Measurements from ENCODE around the gene NCOA7.

The NCOA7 gene

GRCh38 chr6:125839879-125840278 is 49.1 kb downstream of the NCOA7 start:
- Histone ChIP-seq H3K36me3 (replicated peaks; ENCODE audit: low read depth, low read length) (no peaks in the 10 kb centered on the region), H3K9me3 (ENCODE audit: insufficient read depth, low read length) (no peaks in the 10 kb centered on the region), H3K27me3 (ENCODE audit: low read depth, low read length) (no peaks in the 10 kb centered on the region), H3K9ac (ENCODE audit: low read length) (no peak overlapping the region), H2AFZ (ENCODE audit: low read depth, low read length) (no peak overlapping the region), H3K4me3 (ENCODE audit: low read length) (no peak overlapping the region), H3K79me2 (ENCODE audit: low read length) (no peaks in the 10 kb centered on the region), H4K20me1 (ENCODE audit: insufficient read depth, low read length) (no peaks in the 10 kb centered on the region), H3K4me1 (ENCODE audit: low read length) (peaks cover 7% of the 10 kb centered on the region; the same call in 1 of the 2 replicates), H3K27ac (ENCODE audit: low read length) (no peak overlapping the region), H3K4me2 (ENCODE audit: low read length) (no peak overlapping the region)
- TF ChIP-seq EZH2phosphoT487 (IDR thresholded peaks at IDR 0.05; ENCODE audit: low read depth) (no peak), CTCF (IDR thresholded peaks at IDR 0.05; ENCODE audit: low read depth, low read length) (no peak)

- Histone ChIP-seq H2AFZ (ENCODE audit: low read depth, low read length) (no peak overlapping the region), H3K4me2 (ENCODE audit: low read length) (no peak overlapping the region), H3K9me3 (ENCODE audit: insufficient read depth, low read length) (no peaks in the 10 kb centered on the region), H3K27me3 (ENCODE audit: low read depth, low read length) (no peaks in the 10 kb centered on the region), H3K4me1 (ENCODE audit: low read length) (peaks cover 7% of the 10 kb centered on the region; the same call in 1 of the 2 replicates), H3K27ac (ENCODE audit: low read length) (no peak overlapping the region), H3K79me2 (ENCODE audit: low read length) (no peaks in the 10 kb centered on the region), H4K20me1 (ENCODE audit: insufficient read depth, low read length) (no peaks in the 10 kb centered on the region), H3K9ac (ENCODE audit: low read length) (no peak overlapping the region), H3K4me3 (ENCODE audit: low read length) (no peak overlapping the region), H3K36me3 (replicated peaks; ENCODE audit: low read depth, low read length) (no peaks in the 10 kb centered on the region)
- no peak for TF ChIP-seq CTCF (IDR thresholded peaks at IDR 0.05; ENCODE audit: low read depth, low read length)
- TF ChIP-seq EZH2phosphoT487 (IDR thresholded peaks at IDR 0.05; ENCODE audit: low read depth), result no peak
Measured at GRCh38 chr6:125841356-125842090, 50.8 kb downstream of the NCOA7 start.

GRCh38 chr6:125842091-125842626 is 51.4 kb downstream of the NCOA7 start:
- Histone ChIP-seq H4K20me1 (ENCODE audit: insufficient read depth, low read length) (no peaks in the 10 kb centered on the region), H3K4me2 (ENCODE audit: low read length) (no peak overlapping the region), H3K79me2 (ENCODE audit: low read length) (no peaks in the 10 kb centered on the region), H3K27ac (ENCODE audit: low read length) (no peak overlapping the region), H3K9me3 (ENCODE audit: insufficient read depth, low read length) (no peaks in the 10 kb centered on the region), H3K27me3 (ENCODE audit: low read depth, low read length) (no peaks in the 10 kb centered on the region), H3K36me3 (replicated peaks; ENCODE audit: low read depth, low read length) (no peaks in the 10 kb centered on the region), H3K4me3 (ENCODE audit: low read length) (no peak overlapping the region), H2AFZ (ENCODE audit: low read depth, low read length) (no peak overlapping the region), H3K4me1 (ENCODE audit: low read length) (peaks cover 7% of the 10 kb centered on the region; the same call in 1 of the 2 replicates), H3K9ac (ENCODE audit: low read length) (no peak overlapping the region)
- TF ChIP-seq CTCF (IDR thresholded peaks at IDR 0.05; ENCODE audit: low read depth, low read length) (no peak), EZH2phosphoT487 (IDR thresholded peaks at IDR 0.05; ENCODE audit: low read depth) (no peak)

DNA sequence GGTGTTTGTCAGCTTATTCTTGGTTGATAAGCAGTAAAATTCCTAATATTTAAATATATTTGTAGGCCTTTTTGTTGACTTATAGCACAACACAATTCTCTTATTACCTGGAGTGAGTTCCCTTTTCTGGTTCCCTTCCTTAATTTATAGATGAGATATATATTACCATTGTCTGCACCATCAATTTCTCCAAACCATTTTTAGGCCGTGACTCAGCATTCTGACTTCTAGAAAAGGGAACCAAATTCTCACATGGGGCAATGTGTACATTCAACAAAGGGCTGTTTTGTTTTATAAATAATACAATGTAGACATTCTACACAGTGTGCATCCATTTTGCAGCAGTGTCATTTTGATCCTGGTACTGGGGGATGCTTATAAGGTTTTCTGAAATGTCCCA is 52.8 kb downstream of the NCOA7 start:
- Histone ChIP-seq H3K36me3 (replicated peaks; ENCODE audit: low read depth, low read length) (no peaks in the 10 kb centered on the region), H3K9me3 (ENCODE audit: insufficient read depth, low read length) (no peaks in the 10 kb centered on the region), H3K27me3 (ENCODE audit: low read depth, low read length) (no peaks in the 10 kb centered on the region), H3K9ac (ENCODE audit: low read length) (no peak overlapping the region), H3K27ac (ENCODE audit: low read length) (no peak overlapping the region), H3K4me3 (ENCODE audit: low read length) (no peak overlapping the region), H4K20me1 (ENCODE audit: insufficient read depth, low read length) (no peaks in the 10 kb centered on the region), H3K79me2 (ENCODE audit: low read length) (no peaks in the 10 kb centered on the region), H3K4me1 (ENCODE audit: low read length) (peaks cover 7% of the 10 kb centered on the region; the same call in 1 of the 2 replicates), H2AFZ (ENCODE audit: low read depth, low read length) (no peak overlapping the region), H3K4me2 (ENCODE audit: low read length) (no peak overlapping the region)
- no peak for TF ChIP-seq CTCF (IDR thresholded peaks at IDR 0.05; ENCODE audit: low read depth, low read length)
- TF ChIP-seq EZH2phosphoT487 (IDR thresholded peaks at IDR 0.05; ENCODE audit: low read depth), result no peak

All from OCI-LY3 (cell line).